HL-60 (cell line): ENCODE data around the gene TCEANC2.

Source experiments
- DNase-seq, 2 experiments: peaks; one replicate each; pipeline ENCODE4 v3.0.0-alpha.2; 2010 to 2020; ENCODE audit warnings: low read depth in 1 of 2, low spot score in 1 of 2
- H3K27ac ChIP-seq: fragments of 250-450 bp; sonication (Bioruptor Pico); replicated peaks from 2 replicates; pipeline ENCODE4 v1.5.1; 2020; ENCODE audit warnings: mild to moderate bottlenecking, moderate library complexity
- H3K27me3 ChIP-seq: fragments of 250-450 bp; sonication (Bioruptor Pico); 2 replicates; pipeline ENCODE4 v1.5.1; 2021; ENCODE audit warnings: mild to moderate bottlenecking, moderate library complexity; ENCODE audit not compliant: insufficient read depth, poor library complexity, severe bottlenecking
- H3K4me3 ChIP-seq: replicated peaks from 2 replicates; pipeline ENCODE4 v1.5.1; 2011; ENCODE audit warnings: mild to moderate bottlenecking, control low read depth, low read length; ENCODE audit not compliant: insufficient read depth
- GABPA ChIP-seq: IDR thresholded peaks from 2 replicates; pipeline ENCODE4 v1.6.1; 2012; ENCODE audit warnings: low read depth
- POLR2AphosphoS5 ChIP-seq: IDR thresholded peaks from 2 replicates; pipeline ENCODE4 v1.6.1; 2012; ENCODE audit warnings: low read depth
- SPI1 ChIP-seq: IDR thresholded peaks from 2 replicates; pipeline ENCODE4 v1.6.1; 2012; ENCODE audit warnings: low read depth, mild to moderate bottlenecking, borderline replicate concordance
- TF ChIP-seq, protein P1 (sequence below): IDR thresholded peaks from one replicate; pipeline ENCODE4 v1.5.1; 2011; ENCODE audit warnings: low read length, control low read depth, inconsistent platforms; ENCODE audit not compliant: insufficient read depth
- TF ChIP-seq, protein P2 (sequence below): IDR thresholded peaks from 2 replicates; pipeline ENCODE4 v1.6.1; 2012; ENCODE audit warnings: low read depth; ENCODE audit not compliant: insufficient replicate concordance

The TCEANC2 gene

DNA sequence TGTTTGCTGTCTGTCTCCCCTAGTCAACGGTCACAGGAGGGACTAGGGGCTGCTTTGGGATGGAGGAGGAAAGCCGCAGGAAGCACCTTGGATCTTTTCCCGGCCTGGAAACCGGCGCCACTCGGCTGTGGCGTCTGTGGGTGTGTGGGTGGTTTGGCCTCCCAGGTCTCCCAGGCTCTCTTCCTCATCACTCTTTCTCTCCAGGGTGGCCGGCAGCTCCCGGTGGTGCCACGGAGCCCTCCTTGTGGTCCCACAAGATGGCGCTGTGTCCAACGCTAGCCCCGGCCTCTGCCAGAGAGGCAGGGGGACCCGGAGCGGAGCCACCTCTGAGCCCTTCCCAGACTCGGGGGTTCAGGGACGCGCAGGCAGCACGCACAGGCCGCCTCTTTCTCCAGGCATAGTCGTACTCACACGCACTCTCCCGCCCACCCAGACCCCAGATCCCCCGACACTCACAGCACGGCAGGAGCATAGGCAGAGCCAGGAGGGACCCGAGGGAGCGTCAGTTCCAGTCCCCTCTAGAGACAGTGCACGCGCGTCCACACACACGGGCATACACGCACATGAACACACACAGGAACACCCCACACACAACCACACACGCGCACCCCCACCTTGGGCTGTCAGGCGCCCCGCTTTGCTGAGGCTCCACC lies 68.2 kb downstream of the TCEANC2 start:
- TF ChIP-seq, protein P1, sequence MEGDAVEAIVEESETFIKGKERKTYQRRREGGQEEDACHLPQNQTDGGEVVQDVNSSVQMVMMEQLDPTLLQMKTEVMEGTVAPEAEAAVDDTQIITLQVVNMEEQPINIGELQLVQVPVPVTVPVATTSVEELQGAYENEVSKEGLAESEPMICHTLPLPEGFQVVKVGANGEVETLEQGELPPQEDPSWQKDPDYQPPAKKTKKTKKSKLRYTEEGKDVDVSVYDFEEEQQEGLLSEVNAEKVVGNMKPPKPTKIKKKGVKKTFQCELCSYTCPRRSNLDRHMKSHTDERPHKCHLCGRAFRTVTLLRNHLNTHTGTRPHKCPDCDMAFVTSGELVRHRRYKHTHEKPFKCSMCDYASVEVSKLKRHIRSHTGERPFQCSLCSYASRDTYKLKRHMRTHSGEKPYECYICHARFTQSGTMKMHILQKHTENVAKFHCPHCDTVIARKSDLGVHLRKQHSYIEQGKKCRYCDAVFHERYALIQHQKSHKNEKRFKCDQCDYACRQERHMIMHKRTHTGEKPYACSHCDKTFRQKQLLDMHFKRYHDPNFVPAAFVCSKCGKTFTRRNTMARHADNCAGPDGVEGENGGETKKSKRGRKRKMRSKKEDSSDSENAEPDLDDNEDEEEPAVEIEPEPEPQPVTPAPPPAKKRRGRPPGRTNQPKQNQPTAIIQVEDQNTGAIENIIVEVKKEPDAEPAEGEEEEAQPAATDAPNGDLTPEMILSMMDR: peak; percentile 42
- no peak for TF ChIP-seq POLR2AphosphoS5
- Histone ChIP-seq H3K27me3 (no peaks in the 10 kb centered on the region), H3K4me3 (no peak overlapping the region), H3K27ac (no peak overlapping the region)
- peak; percentile 62 to 72 for DNase-seq

DNA sequence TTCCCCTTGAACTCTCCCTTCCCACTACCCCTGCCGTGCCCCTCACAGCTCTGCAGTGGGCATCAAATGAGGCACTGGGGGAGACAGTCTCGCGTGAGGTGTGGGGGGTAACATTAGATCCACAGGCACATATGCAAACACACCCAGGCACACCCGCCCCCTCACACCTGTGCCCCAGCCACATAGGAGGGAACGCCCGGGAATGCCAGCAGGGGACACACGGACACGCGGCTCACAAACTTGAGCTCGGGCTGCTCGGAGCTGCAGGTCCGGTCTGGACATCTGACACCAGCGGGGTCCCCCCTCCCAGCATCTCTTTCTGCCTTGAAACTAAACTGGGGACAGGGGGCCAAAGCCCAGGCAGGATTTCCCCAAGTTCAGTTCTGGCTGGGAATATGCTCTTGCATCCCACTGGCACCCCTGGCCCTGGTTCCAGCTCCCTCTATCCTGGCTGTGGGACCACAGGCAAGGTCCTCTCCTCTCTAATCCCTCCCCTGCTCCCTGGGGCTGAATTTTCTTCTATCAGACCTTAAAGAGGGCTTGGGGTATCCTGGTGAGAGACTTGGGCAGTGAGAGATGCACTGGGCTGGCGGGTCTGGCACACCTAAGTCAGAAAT lies 68.8 kb downstream of the TCEANC2 start:
- DNase-seq: no peak
- Histone ChIP-seq H3K27me3 (no peaks in the 10 kb centered on the region), H3K4me3 (no peak overlapping the region), H3K27ac (no peak overlapping the region)
- TF ChIP-seq GABPA (no peak), POLR2AphosphoS5 (no peak), SPI1 (no peak)
- TF ChIP-seq, protein P2, sequence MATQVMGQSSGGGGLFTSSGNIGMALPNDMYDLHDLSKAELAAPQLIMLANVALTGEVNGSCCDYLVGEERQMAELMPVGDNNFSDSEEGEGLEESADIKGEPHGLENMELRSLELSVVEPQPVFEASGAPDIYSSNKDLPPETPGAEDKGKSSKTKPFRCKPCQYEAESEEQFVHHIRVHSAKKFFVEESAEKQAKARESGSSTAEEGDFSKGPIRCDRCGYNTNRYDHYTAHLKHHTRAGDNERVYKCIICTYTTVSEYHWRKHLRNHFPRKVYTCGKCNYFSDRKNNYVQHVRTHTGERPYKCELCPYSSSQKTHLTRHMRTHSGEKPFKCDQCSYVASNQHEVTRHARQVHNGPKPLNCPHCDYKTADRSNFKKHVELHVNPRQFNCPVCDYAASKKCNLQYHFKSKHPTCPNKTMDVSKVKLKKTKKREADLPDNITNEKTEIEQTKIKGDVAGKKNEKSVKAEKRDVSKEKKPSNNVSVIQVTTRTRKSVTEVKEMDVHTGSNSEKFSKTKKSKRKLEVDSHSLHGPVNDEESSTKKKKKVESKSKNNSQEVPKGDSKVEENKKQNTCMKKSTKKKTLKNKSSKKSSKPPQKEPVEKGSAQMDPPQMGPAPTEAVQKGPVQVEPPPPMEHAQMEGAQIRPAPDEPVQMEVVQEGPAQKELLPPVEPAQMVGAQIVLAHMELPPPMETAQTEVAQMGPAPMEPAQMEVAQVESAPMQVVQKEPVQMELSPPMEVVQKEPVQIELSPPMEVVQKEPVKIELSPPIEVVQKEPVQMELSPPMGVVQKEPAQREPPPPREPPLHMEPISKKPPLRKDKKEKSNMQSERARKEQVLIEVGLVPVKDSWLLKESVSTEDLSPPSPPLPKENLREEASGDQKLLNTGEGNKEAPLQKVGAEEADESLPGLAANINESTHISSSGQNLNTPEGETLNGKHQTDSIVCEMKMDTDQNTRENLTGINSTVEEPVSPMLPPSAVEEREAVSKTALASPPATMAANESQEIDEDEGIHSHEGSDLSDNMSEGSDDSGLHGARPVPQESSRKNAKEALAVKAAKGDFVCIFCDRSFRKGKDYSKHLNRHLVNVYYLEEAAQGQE: no peak
- TF ChIP-seq, protein P1: no peak

DNA sequence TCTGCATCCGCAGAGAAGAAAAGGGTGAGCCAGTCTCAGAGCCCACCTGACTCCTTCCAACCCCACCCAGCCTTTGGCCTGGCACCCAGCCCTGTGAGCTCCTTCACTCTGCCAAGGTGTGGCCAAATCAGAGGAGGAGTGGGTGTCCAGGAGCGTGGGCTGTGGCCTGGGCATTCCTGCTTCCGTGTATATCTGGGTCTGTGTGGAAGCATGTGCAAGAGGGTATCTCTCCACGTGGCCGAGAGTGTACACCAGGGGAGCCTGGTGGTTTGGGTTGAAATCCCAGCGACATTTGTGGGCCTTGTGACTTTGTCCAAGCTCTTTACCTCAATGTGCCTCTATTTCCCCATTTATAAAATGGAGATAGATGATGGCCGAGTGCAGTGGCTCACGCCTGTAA lies 69.6 kb downstream of the TCEANC2 start:
- TF ChIP-seq, protein P2: no peak
- TF ChIP-seq GABPA (no peak), POLR2AphosphoS5 (no peak), SPI1 (no peak)
- TF ChIP-seq, protein P1: no peak
- no peak for DNase-seq

DNA sequence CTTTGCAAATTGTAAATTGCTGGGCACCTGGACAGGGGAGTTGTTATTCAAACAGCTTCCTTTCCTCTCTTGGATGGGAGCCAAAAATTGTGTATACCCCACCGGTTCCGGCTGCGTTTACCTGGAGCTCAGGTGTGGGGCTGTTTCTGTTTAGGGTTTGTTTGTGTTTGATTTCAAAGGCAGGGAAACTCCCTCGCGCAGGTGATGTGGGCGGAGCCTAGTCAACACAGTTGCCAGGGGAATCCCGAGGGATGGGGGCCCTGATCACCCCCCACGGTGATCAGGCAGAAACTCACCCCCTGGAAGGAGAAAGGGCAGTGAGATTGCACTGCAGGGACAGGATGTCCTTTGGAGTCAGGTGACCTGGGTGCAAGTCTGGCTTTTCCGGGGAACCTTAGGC lies 71.1 kb downstream of the TCEANC2 start:
- Histone ChIP-seq H3K27ac (no peak overlapping the region), H3K4me3 (no peak overlapping the region), H3K27me3 (no peaks in the 10 kb centered on the region)
- TF ChIP-seq, protein P2: no peak
- TF ChIP-seq, protein P1: no peak
- TF ChIP-seq POLR2AphosphoS5: no peak
- TF ChIP-seq SPI1: no peak
- TF ChIP-seq GABPA: no peak
- no peak for DNase-seq

More for the DNA sequence above, 69.6 kb downstream of the TCEANC2 start:
- Histone ChIP-seq H3K4me3 (no peak overlapping the region), H3K27me3 (no peaks in the 10 kb centered on the region), H3K27ac (no peak overlapping the region)
